GM13976 (cell line): ENCODE data around the gene SCGB2B2.

Experiments
- DNase-seq: peaks from one replicate; pipeline ENCODE4 v3.0.0; 2012; ENCODE audit warnings: low spot score
- in situ Hi-C: fragments of 300-500 bp; cut with MboI; formaldehyde crosslinking; loops from one replicate; pipeline ENCODE4 v1.12.0; 2022; ENCODE audit warnings: low sequenced_read_pairs, mixed read lengths, inconsistent platforms; ENCODE audit not compliant: unreplicated experiment
- TF ChIP-seq, protein P1 (sequence below): IDR thresholded peaks from 2 replicates; pipeline ENCODE4 v1.5.1; 2012; ENCODE audit warnings: borderline replicate concordance, mild to moderate bottlenecking; ENCODE audit not compliant: insufficient read depth; ENCODE audit errors: extremely low read depth, missing control alignments, control extremely low read depth

The SCGB2B2 gene

DNA sequence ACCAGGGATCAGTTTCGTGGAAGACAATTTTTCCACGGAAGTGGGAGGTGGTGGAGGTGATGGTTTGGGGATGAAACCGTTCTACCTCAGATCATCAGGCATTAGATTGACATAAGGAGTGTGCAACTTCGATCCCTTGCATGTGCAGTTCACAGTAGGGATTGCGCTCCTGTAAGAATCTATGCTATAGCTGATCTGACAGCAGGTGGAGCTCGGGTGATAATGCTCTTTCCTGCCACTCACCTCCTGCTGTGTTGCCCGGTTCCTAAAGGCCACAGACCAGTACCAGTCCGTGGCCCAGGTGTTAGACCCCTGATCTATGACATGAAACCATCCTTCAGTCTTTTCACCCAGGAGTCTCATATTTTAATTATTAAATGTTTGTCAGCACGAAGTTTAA lies 4.5 kb upstream of the SCGB2B2 start:
- TF ChIP-seq, protein P1, sequence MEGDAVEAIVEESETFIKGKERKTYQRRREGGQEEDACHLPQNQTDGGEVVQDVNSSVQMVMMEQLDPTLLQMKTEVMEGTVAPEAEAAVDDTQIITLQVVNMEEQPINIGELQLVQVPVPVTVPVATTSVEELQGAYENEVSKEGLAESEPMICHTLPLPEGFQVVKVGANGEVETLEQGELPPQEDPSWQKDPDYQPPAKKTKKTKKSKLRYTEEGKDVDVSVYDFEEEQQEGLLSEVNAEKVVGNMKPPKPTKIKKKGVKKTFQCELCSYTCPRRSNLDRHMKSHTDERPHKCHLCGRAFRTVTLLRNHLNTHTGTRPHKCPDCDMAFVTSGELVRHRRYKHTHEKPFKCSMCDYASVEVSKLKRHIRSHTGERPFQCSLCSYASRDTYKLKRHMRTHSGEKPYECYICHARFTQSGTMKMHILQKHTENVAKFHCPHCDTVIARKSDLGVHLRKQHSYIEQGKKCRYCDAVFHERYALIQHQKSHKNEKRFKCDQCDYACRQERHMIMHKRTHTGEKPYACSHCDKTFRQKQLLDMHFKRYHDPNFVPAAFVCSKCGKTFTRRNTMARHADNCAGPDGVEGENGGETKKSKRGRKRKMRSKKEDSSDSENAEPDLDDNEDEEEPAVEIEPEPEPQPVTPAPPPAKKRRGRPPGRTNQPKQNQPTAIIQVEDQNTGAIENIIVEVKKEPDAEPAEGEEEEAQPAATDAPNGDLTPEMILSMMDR = no peak
- in situ Hi-C loops = no loop called here
- no peak for DNase-seq

- TF ChIP-seq, protein P1 = no peak
- no peak for DNase-seq
- in situ Hi-C loops = no loop called here
Observed at GRCh38 chr19:34678421-34678820, 1.5 kb upstream of the SCGB2B2 start.

GRCh38 chr19:34678085-34678412 lies 1.1 kb upstream of the SCGB2B2 start:
- in situ Hi-C loops = no loop called here

DNA sequence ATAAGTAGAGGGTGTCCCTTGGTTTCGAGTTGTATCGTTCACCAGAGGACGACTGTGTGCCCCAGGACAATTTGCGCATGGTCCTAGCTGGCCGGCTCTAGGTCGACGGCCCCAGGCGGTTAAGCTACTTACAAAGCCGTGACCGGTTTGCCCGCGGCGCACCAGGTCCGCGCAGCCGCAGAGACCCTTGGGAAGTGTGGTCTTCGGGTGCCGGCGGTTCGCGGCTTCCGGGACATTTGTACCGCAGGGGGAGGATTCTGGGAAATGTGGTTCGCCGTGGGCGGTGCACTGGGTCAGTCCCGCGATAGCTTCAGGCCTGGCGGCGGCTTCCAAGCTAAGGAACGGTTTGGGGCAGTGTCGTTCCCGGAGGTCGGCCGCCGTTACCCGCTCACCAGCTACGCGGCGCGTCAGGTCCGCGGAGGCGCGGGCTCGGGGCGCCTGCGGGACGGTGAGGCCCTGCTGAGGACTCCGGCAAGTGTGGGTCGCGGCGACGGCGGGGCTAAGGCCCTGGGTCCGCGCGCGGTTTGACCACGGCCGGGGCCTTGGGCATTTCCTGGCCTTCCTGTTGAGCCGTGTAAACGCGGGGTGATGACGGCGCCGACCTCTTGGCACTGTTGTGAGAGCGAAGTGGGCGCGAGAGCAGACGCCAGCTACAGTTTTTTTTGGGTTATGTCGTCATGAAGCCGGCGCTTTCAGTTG lies 576 bp upstream of the SCGB2B2 start, which contains the start of gene ZNF302:
Gene ZNF302 (plus strand): TSS at position 293 of the 699 bp plus-strand sequence. CDS start 1,127 bp downstream, outside the sequence.
- in situ Hi-C loops = no loop called here
- TF ChIP-seq, protein P1 = no peak
- peak; percentile 94 for DNase-seq

More at GRCh38 chr19:34678085-34678412, 1.1 kb upstream of the SCGB2B2 start:
- DNase-seq = no peak
- TF ChIP-seq, protein P1 = no peak

DNA sequence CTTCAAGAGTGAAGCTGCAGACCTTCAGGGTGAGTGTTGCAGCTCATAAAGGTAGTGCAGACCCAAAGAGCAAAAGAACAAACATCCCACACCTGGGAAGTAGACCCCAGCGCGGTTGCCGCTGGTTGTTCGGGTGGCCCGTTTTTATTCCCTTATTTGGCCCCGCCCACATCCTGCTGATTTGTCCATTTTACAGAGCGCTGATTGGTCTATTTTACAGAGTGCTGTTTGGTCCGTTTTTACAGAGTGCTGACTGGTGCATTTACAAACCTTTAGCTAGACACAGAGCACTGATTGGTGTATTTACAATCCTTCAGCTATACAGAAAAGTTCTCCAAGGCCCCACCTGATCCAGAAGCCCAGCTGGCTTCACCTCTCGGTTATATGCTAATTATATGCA lies 1.0 kb downstream of the SCGB2B2 start:
- TF ChIP-seq, protein P1 = no peak
- DNase-seq = no peak
- in situ Hi-C loops = no loop called here

DNA sequence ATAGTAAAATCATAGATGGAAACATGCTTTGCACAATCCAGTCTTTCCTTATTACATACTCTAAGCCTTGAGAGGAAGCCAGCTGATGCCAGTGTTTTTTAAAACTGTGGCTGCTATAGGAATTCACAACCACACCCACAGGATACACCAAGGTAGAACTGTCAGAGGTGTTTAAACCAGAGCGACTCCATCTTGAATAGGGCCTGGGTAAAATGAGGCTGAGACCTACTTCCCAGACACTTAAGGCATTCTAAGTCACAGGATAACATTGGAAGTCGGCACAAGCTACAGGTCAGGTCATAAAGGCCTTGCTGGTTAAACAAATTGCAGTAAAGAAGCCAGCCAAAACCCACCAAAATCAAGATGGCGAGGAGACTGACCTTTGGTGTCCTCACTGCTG lies 1.7 kb downstream of the SCGB2B2 start:
- TF ChIP-seq, protein P1 = no peak
- in situ Hi-C loops = no loop called here
- no peak for DNase-seq
